Endothelial cell of umbilical vein (primary cell): Measurements from ENCODE around the gene PTPN3. TPM values are rescaled to one million over a fixed set of nuclear protein-coding genes. Genes with fewer than 3 reads are reported as not detected.

Experiments
- BruUV-seq: library from RNA; stranded (reverse); fragments of 400-500 nt; replicated peaks from 2 replicates; lab custom pipeline; 2021; lab: Mats Ljungman, UMichigan
- CTCF ChIA-PET: fragments of 300-600, 350-600 bp; sonication (Branson Sonifier 250); formaldehyde crosslinking; loops from one replicate; lab custom pipeline; 2021; ENCODE audit warnings: antibody characterized with exemption, inconsistent platforms; lab: Charles Lee
- POLR2A ChIA-PET: fragments of 300-600, 350-600 bp; sonication (Branson Sonifier 250); formaldehyde crosslinking; loops from one replicate; lab custom pipeline; 2021; ENCODE audit warnings: antibody characterized with exemption, inconsistent platforms; lab: Charles Lee
- DNase-seq: peaks from one replicate; pipeline ENCODE4 v3.0.0-alpha.2; 2011; ENCODE audit warnings: low read depth, low spot score
- FAIRE-seq: peaks from 2 replicates; lab custom pipeline; 2011; peaks lifted over from hg19 to GRCh38; lab: Jason Lieb, UNC
- H2AFZ ChIP-seq: 2 replicates; pipeline ENCODE4 v1.6.0; 2012; ENCODE audit warnings: low read depth, low read length, control low read depth, inconsistent platforms
- H3K27ac ChIP-seq: 2 replicates; pipeline ENCODE4 v1.5.1; 2011; ENCODE audit warnings: low read depth, mild to moderate bottlenecking, control low read depth, low read length, moderate library complexity; ENCODE audit not compliant: insufficient read depth
- H3K27me3 ChIP-seq, 2 experiments: 2 replicates each; pipeline versions ENCODE4 v1.6.0 to v1.6.1; 2011; ENCODE audit warnings: low read length in 2 of 2, mixed read lengths in 1 of 2; ENCODE audit not compliant: control insufficient read depth in 2 of 2, insufficient read depth in 2 of 2
- H3K36me3 ChIP-seq, 2 experiments: 2 replicates in 1 of 2; 3 replicates in 1 of 2; pipeline ENCODE4 v1.5.1; 2011; ENCODE audit warnings: low read length in 2 of 2, mild to moderate bottlenecking in 1 of 2, moderate library complexity in 1 of 2; ENCODE audit not compliant: control insufficient read depth in 2 of 2, insufficient read depth in 2 of 2; ENCODE audit errors: extremely low read depth in 1 of 2
- H3K4me1 ChIP-seq: 3 replicates; pipeline ENCODE4 v1.5.1; 2011; ENCODE audit warnings: mild to moderate bottlenecking, low read length; ENCODE audit not compliant: control insufficient read depth, insufficient read depth; ENCODE audit errors: extremely low read depth
- H3K4me2 ChIP-seq: 2 replicates; pipeline ENCODE4 v1.6.1; 2011; ENCODE audit warnings: low read length, control low read depth, mixed read lengths; ENCODE audit not compliant: insufficient read depth
- H3K4me3 ChIP-seq, 3 experiments: fragments of 200-600 bp in 1 of 3; sonication (generic), shearing (Covaris generic) in 1 of 3; replicated peaks in 1 of 3; 2 replicates each; pipeline ENCODE4 v1.5.1; 2011 to 2016; ENCODE audit warnings: control low read depth in 3 of 3, low read length in 3 of 3, mild to moderate bottlenecking in 2 of 3, inconsistent platforms in 1 of 3, low read depth in 1 of 3, moderate library complexity in 1 of 3; ENCODE audit not compliant: insufficient read depth in 1 of 3
- H3K79me2 ChIP-seq: 2 replicates; pipeline ENCODE4 v1.6.0; 2012; ENCODE audit warnings: low read length, inconsistent platforms; ENCODE audit not compliant: control insufficient read depth, insufficient read depth
- H3K9ac ChIP-seq: replicated peaks from 2 replicates; pipeline ENCODE3; 2011; ENCODE audit warnings: low read length, control low read depth; ENCODE audit not compliant: insufficient read depth; ENCODE audit errors: extremely low read depth
- H3K9me1 ChIP-seq: replicated peaks from 3 replicates; pipeline ENCODE4 v1.6.0; 2011; ENCODE audit warnings: mild to moderate bottlenecking, low read length; ENCODE audit not compliant: control insufficient read depth, insufficient read depth; ENCODE audit errors: extremely low read depth
- H3K9me3 ChIP-seq: replicated peaks from 2 replicates; pipeline ENCODE4 v1.5.1; 2012; ENCODE audit warnings: low read length, inconsistent platforms; ENCODE audit not compliant: control insufficient read depth, insufficient read depth
- H4K20me1 ChIP-seq: replicated peaks from 2 replicates; pipeline ENCODE3; 2011; ENCODE audit warnings: mild to moderate bottlenecking, low read length; ENCODE audit not compliant: control insufficient read depth, insufficient read depth; ENCODE audit errors: extremely low read depth
- EZH2 ChIP-seq: IDR thresholded peaks from 2 replicates; pipeline ENCODE4 v1.6.1; 2012; ENCODE audit warnings: borderline replicate concordance, low read depth, mild to moderate bottlenecking, moderate library complexity, low read length, inconsistent platforms; ENCODE audit not compliant: severe bottlenecking
- FOS ChIP-seq: IDR thresholded peaks from 2 replicates; pipeline ENCODE4 v1.6.1; 2011; ENCODE audit warnings: mild to moderate bottlenecking, low read length, moderate library complexity, borderline replicate concordance; ENCODE audit not compliant: insufficient read depth
- JUN ChIP-seq: IDR thresholded peaks from 2 replicates; pipeline ENCODE4 v1.6.1; 2011; ENCODE audit warnings: borderline replicate concordance, low read depth; ENCODE audit not compliant: insufficient read length, insufficient read depth
- MAX ChIP-seq: IDR thresholded peaks from 2 replicates; pipeline ENCODE4 v1.6.1; 2011; ENCODE audit not compliant: insufficient read depth, insufficient read length
- MYC ChIP-seq: IDR thresholded peaks from one replicate; pipeline ENCODE4 v1.6.1; 2011; ENCODE audit warnings: mild to moderate bottlenecking, low read depth, low read length
- POLR2A ChIP-seq: IDR thresholded peaks from 2 replicates; pipeline ENCODE4 v1.6.1; 2012; ENCODE audit warnings: low read depth, mild to moderate bottlenecking, control low read depth, low read length
- POLR2AphosphoS5 ChIP-seq: IDR thresholded peaks from 2 replicates; pipeline ENCODE4 v1.6.1; 2012; ENCODE audit warnings: low read depth, mild to moderate bottlenecking, control low read depth, low read length, moderate library complexity; ENCODE audit not compliant: insufficient read depth
- dilution Hi-C: fragments of 300-500 bp; cut with MboI; formaldehyde crosslinking; loops from one replicate; pipeline ENCODE4 v1.15.0; 2019; ENCODE audit warnings: low sequenced_read_pairs; ENCODE audit not compliant: extremely low pct_ligation_motif_present
- intact Hi-C: fragments of 100-400 bp; cut with micrococcal nuclease; formaldehyde crosslinking; loops from one replicate; pipeline ENCODE4 v1.10.0; 2022
- polyA plus RNA-seq, 4 experiments: library from polyadenylated mRNA; depleted of rRNA in 3 of 4; stranded (reverse) in 3 of 4; unstranded in 1 of 4; fragments of >200 nt; gene quantifications; 2 replicates each; pipeline versions ENCODE4 v1.2.1 to v1.2.3, GENCODE V29; 2011 to 2012; ENCODE audit warnings: missing spikeins in 1 of 4
- total RNA-seq: library from RNA; stranded (reverse); gene quantifications from 2 replicates; pipeline ENCODE4 v1.2.3, GENCODE V29; 2021
- TF ChIP-seq, protein P1 (sequence below), 2 donors: IDR thresholded peaks; 1 replicate in 1 of 2; 2 replicates in 1 of 2; pipeline ENCODE4 v1.5.1; 2011; ENCODE audit warnings: low read length in 2 of 2, mild to moderate bottlenecking in 2 of 2, moderate library complexity in 2 of 2, control low read depth in 1 of 2, inconsistent platforms in 1 of 2, low read depth in 1 of 2; ENCODE audit not compliant: insufficient read depth in 1 of 2; ENCODE audit errors: extremely low read depth in 1 of 2

Gene PTPN3
- total and polyA plus RNA-seq, 2 donors (not counting 3 experiments of a cell fraction or from before 2014, with no cell fraction given) = 0.01 TPM; not detected in 1

GRCh38 chr9:109537288-109537687 lies 39.2 kb upstream of the PTPN3 start:
- no peak overlapping the region for H3K4me3 ChIP-seq
- intact Hi-C loops (no loop called here), dilution Hi-C loops (no loop called here)
- ChIA-PET CTCF (no interaction called here), POLR2A (no interaction called here)
- H3K9me1 ChIP-seq = no peaks in the 10 kb centered on the region
- no peaks in the 10 kb centered on the region for H3K27me3 ChIP-seq
- H4K20me1 ChIP-seq = no peaks in the 10 kb centered on the region
- no peak overlapping the region for H2AFZ ChIP-seq
- DNase-seq = no peak
- no peak overlapping the region for H3K4me2 ChIP-seq
- H3K9ac ChIP-seq = no peak overlapping the region
- H3K79me2 ChIP-seq = no peaks in the 10 kb centered on the region
- no TSS peak for BruUV-seq
- no peaks in the 10 kb centered on the region for H3K36me3 ChIP-seq
- FAIRE-seq = no peak
- no peak for TF ChIP-seq MAX
- no peak for TF ChIP-seq JUN
- no peak for TF ChIP-seq FOS
- TF ChIP-seq, protein P1, sequence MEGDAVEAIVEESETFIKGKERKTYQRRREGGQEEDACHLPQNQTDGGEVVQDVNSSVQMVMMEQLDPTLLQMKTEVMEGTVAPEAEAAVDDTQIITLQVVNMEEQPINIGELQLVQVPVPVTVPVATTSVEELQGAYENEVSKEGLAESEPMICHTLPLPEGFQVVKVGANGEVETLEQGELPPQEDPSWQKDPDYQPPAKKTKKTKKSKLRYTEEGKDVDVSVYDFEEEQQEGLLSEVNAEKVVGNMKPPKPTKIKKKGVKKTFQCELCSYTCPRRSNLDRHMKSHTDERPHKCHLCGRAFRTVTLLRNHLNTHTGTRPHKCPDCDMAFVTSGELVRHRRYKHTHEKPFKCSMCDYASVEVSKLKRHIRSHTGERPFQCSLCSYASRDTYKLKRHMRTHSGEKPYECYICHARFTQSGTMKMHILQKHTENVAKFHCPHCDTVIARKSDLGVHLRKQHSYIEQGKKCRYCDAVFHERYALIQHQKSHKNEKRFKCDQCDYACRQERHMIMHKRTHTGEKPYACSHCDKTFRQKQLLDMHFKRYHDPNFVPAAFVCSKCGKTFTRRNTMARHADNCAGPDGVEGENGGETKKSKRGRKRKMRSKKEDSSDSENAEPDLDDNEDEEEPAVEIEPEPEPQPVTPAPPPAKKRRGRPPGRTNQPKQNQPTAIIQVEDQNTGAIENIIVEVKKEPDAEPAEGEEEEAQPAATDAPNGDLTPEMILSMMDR (IDR thresholded peaks at IDR 0.05; ENCODE audit: extremely low read depth in 1 of 2, insufficient read depth in 1 of 2, low read depth in 1 of 2, low read length in 2 of 2) = no peak
- TF ChIP-seq POLR2AphosphoS5 = no peak
- no peaks in the 10 kb centered on the region for H3K4me1 ChIP-seq
- H3K27ac ChIP-seq = no peak overlapping the region
- no peaks in the 10 kb centered on the region for H3K9me3 ChIP-seq

DNA sequence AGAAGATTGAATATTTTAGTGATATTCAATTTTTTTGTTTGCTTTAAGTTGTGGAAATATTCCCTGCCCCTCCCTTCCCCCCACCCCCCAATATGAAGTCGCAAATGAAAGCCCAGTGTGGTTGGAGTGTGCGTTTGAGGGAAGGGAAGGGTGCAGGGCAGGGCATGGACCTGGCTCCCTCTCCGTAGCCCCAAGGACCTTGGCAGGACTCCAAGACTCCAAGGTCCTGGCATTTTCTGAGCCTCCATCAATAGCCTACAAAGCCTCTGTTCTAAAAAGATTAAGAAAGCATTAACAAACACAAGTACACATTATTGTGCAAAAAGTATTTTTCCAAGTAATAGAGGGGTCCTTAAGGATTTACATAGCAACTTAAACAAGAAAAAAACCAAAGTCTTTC lies 38.8 kb upstream of the PTPN3 start:
- FAIRE-seq (no peak), DNase-seq (no peak)
- ChIA-PET POLR2A (no interaction called here), CTCF (no interaction called here)
- H3K27me3 ChIP-seq = no peaks in the 10 kb centered on the region
- no peaks in the 10 kb centered on the region for H3K36me3 ChIP-seq
- intact Hi-C loops (no loop called here), dilution Hi-C loops (no loop called here)
- H3K79me2 ChIP-seq = no peaks in the 10 kb centered on the region
- no peaks in the 10 kb centered on the region for H3K4me1 ChIP-seq
- H3K4me2 ChIP-seq = no peak overlapping the region
- BruUV-seq = no TSS peak
- no peaks in the 10 kb centered on the region for H3K9me1 ChIP-seq
- H3K4me3 ChIP-seq = no peak overlapping the region
- TF ChIP-seq POLR2A (no peak), MAX (no peak), JUN (no peak), EZH2 (no peak), MYC (no peak), FOS (no peak), POLR2AphosphoS5 (no peak)
- TF ChIP-seq, protein P1 (IDR thresholded peaks at IDR 0.05; ENCODE audit: extremely low read depth in 1 of 2, insufficient read depth in 1 of 2, low read depth in 1 of 2, low read length in 2 of 2) = no peak
- no peak overlapping the region for H3K9ac ChIP-seq
- no peaks in the 10 kb centered on the region for H4K20me1 ChIP-seq
- H2AFZ ChIP-seq = no peak overlapping the region
- no peak overlapping the region for H3K27ac ChIP-seq
- H3K9me3 ChIP-seq = no peaks in the 10 kb centered on the region
